Heart left ventricle (tissue), 13 donors: ENCODE results near the gene EML1.

ENCODE experiments used
- CTCF ChIP-seq, 12 donors: fragments of 200-600 bp; sonication (generic) in 4 of 12; IDR thresholded peaks; one replicate each; pipeline versions ENCODE4 v1.5.0 to v1.8.0; 2018 to 2022; ENCODE audit warnings: antibody characterized with exemption in 12 of 12, mild to moderate bottlenecking in 5 of 12
- POLR2A ChIP-seq, 2 donors: fragments of 450-650 bp; IDR thresholded peaks; one replicate each; pipeline ENCODE4 v1.6.1; 2017; ENCODE audit warnings: antibody characterized with exemption in 2 of 2, mild to moderate bottlenecking in 2 of 2, moderate library complexity in 2 of 2
- donor health status: ischemic (EF 13 %, LVEDD 7.1; RV severe dilation, severe dysfunction).
- donor health status: DM: no; HTN: yes; CAD: no.
- donor health status: DM: no; HTN: no; CAD: no.
- donor health status: ischemic (EF 25% LVEDD 6.9; RV normal size, moderate dysfunction).
- donor health status: ischemic (EF 25% LVEDD 5.7; RV mildly dilated, moderate dysfunction).
- donor health status: ischemic (EF 35%, LVEDD 5.7; RV mildly dilated, moderate dysfunction).
- donor health status: nonischemic (EF 11% LVEDD 7.7; RV severe dilation, severe dysfunction).
- donor health status: DM: yes; HTN: yes; CAD: no.
- donor health status: PGD.
- donor health status: ischemic (EF 29% LVEDD 5.4; RV normal size, mild dysfunction).
- donor health status: nonischemic (EF 23%, LVEDD 6.1; RV moderate dilation, normal function).

- TF ChIP-seq CTCF (IDR thresholded peaks at IDR 0.05) = no peak
- TF ChIP-seq POLR2A (IDR thresholded peaks at IDR 0.05) = no peak
These were observed 145.2 kb downstream of the EML1 start for GRCh38 chr14:99938376-99938775.
